DMS 273 (cell line): ENCODE results near the gene CDKN2D.

Experiments
- DNase-seq: peaks from one replicate; lab custom pipeline; 2025; ENCODE audit not compliant: unreplicated experiment; lab: John Stamatoyannopoulos, UW

The CDKN2D gene

GRCh38 chr19:10568826-10569651, at the start of gene CDKN2D:
TSS of gene CDKN2D (minus strand) at chr19:10568979. CDS start at chr19:10568653, 326 bp downstream.
- DNase-seq = peak; percentile 100

GRCh38 chr19:10617409-10618121, 48.8 kb upstream of the CDKN2D start:
- DNase-seq = no peak

- DNase-seq = no peak
Observed at GRCh38 chr19:10615429-10616023, 46.7 kb upstream of the CDKN2D start.

GRCh38 chr19:10612499-10613119, 43.8 kb upstream of the CDKN2D start:
- no peak for DNase-seq

- DNase-seq = no peak
Observed at GRCh38 chr19:10611907-10612306, 43.1 kb upstream of the CDKN2D start.

GRCh38 chr19:10604460-10604980, 35.7 kb upstream of the CDKN2D start:
- no peak for DNase-seq

- DNase-seq = no peak
Observed at GRCh38 chr19:10603873-10604459, 35.2 kb upstream of the CDKN2D start.

- no peak for DNase-seq
Observed at GRCh38 chr19:10603084-10603872, 34.5 kb upstream of the CDKN2D start.

GRCh38 chr19:10602330-10603083, 33.7 kb upstream of the CDKN2D start:
- peak; percentile 90 for DNase-seq

GRCh38 chr19:10601999-10602329, 33.2 kb upstream of the CDKN2D start:
- DNase-seq = no peak

GRCh38 chr19:10600149-10600548, 31.4 kb upstream of the CDKN2D start:
- no peak for DNase-seq

- no peak for DNase-seq
Observed at GRCh38 chr19:10593820-10594637, 25.2 kb upstream of the CDKN2D start.

GRCh38 chr19:10593148-10593547, 24.4 kb upstream of the CDKN2D start:
- no peak for DNase-seq

- DNase-seq = no peak
Observed at GRCh38 chr19:10587839-10588150, 19.0 kb upstream of the CDKN2D start.

- DNase-seq = no peak
Observed at GRCh38 chr19:10587022-10587838, 18.5 kb upstream of the CDKN2D start, which contains the start of gene AP1M2. TSS of gene AP1M2 (minus strand) at chr19:10587312. CDS start at chr19:10587231, 81 bp downstream.

- DNase-seq = no peak
Observed at GRCh38 chr19:10586396-10586795, 17.6 kb upstream of the CDKN2D start.

GRCh38 chr19:10583036-10583776, 14.4 kb upstream of the CDKN2D start:
- DNase-seq = peak; percentile 26
